Measurements from ENCODE around the gene PELI2. TPM values are rescaled to one million over a fixed set of nuclear protein-coding genes. Genes with fewer than 3 reads are reported as not detected.

Gene PELI2
- total RNA-seq, 1 donor from 2014 or later, result 16.2 TPM

DNA sequence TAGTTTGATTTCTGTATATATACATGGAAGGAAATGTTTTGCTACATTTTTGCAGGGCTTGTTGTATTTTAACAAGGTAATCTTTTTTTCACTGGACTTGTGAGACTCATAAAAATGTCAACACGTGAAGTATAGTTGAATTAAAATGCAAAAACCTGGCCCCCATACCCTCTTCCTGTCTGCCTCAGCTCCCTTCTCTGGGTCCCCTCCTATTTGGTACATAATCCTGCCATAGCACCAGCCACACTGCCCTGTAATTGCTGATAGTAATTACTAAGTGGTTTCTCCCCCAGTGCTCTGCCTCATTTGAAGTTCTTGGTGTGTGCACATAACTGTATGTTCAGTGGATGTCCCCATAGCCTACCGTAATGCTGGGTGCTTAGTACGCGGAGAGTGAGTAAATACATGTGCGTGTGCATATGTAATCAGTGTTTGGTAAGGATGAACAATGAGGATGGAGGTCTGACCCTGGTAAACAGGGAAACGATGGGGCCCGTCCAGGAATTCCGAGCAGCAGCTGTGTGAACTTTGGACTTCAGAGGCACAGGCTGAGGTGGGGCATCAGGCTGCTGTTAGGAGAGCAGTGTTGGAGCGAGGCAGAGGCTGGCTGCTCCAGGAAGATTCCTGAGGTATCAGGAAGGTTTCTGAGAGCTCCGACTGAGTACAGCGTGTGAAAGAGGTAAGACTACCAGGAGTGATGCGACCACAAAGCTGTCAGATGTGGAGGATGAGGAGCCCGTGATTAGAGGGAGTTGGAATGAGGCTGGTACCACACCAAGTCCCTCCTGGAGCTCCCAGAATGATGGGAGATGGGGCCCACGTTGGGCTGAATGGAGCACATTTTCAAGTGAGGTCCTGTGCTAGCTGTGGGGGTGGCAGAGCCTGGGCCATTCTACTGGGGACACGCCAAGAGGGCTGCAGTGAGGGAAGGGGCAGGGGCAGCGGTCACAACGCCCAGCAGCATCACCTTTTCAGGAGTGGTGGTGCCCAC lies 106.8 kb downstream of the PELI2 start:
- H3K4me3 Mint-ChIP-seq, result no peak overlapping the region

DNA sequence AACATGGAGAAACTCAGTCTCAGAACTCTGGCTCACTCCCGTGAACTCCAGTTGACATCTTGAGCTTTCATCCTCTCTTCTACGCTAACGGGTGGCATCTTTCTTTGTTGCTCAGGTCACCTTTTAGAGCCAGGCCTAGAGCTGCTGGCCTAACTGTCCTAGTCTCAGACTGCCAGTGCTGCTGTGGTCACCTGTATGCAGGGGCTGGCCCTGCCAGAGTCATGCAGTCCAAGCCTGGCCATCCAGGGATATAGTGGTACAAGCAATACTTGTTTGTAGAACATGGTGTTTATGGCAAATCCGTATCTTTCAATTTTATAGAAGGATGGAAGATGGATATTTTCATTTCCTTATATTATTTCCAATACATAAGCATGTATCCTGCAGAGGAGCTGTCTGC lies 117.2 kb downstream of the PELI2 start:
- H3K27ac Mint-ChIP-seq (ENCODE audit: unreplicated experiment), result no peak overlapping the region
- no peaks in the 10 kb centered on the region for H3K4me1 Mint-ChIP-seq
- no peak overlapping the region for H3K4me3 Mint-ChIP-seq
- peaks cover 9% of the 10 kb centered on the region for H3K9me3 Mint-ChIP-seq
- DNase-seq (ENCODE audit: low read depth, low spot score), result no peak
- peaks cover 11% of the 10 kb centered on the region for H3K36me3 Mint-ChIP-seq (ENCODE audit: low read depth)
- H3K27me3 Mint-ChIP-seq (ENCODE audit: low read depth), result no peaks in the 10 kb centered on the region
- TF ChIP-seq, protein P1, sequence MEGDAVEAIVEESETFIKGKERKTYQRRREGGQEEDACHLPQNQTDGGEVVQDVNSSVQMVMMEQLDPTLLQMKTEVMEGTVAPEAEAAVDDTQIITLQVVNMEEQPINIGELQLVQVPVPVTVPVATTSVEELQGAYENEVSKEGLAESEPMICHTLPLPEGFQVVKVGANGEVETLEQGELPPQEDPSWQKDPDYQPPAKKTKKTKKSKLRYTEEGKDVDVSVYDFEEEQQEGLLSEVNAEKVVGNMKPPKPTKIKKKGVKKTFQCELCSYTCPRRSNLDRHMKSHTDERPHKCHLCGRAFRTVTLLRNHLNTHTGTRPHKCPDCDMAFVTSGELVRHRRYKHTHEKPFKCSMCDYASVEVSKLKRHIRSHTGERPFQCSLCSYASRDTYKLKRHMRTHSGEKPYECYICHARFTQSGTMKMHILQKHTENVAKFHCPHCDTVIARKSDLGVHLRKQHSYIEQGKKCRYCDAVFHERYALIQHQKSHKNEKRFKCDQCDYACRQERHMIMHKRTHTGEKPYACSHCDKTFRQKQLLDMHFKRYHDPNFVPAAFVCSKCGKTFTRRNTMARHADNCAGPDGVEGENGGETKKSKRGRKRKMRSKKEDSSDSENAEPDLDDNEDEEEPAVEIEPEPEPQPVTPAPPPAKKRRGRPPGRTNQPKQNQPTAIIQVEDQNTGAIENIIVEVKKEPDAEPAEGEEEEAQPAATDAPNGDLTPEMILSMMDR (conservative IDR thresholded peaks at IDR 0.05), result no peak

More for the DNA sequence above, 106.8 kb downstream of the PELI2 start:
- DNase-seq (ENCODE audit: low read depth, low spot score), result no peak
- TF ChIP-seq, protein P1 (conservative IDR thresholded peaks at IDR 0.05), result no peak
- Mint-ChIP-seq H3K4me1 (peaks cover 9% of the 10 kb centered on the region), H3K27ac (ENCODE audit: unreplicated experiment) (no peak overlapping the region), H3K27me3 (ENCODE audit: low read depth) (no peaks in the 10 kb centered on the region), H3K36me3 (ENCODE audit: low read depth) (peaks cover 13% of the 10 kb centered on the region), H3K9me3 (peaks cover 6% of the 10 kb centered on the region)

DNA sequence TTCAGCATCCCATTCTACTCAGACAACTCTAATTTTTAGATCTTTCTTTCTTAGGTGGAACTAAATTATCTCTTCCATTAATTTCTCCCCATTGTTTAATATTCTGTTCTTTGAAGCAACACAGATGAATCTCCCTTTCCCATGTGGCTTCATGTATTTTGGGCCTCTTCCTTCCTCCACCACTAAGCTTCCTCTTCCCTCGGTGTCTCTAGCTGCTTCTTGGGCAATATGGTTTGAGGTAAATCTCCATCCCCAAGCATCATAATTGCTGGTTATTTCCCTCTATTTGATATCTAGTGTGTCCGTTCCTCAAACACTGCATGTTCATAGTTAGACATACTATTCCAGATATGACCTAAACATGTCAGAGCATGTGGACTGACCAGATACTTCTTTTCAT lies 119.2 kb downstream of the PELI2 start:
- TF ChIP-seq, protein P1 (conservative IDR thresholded peaks at IDR 0.05), result no peak
- H3K27me3 Mint-ChIP-seq (ENCODE audit: low read depth), result no peaks in the 10 kb centered on the region
- H3K4me1 Mint-ChIP-seq, result no peaks in the 10 kb centered on the region
- H3K36me3 Mint-ChIP-seq (ENCODE audit: low read depth), result peaks cover 4% of the 10 kb centered on the region
- no peak overlapping the region for H3K27ac Mint-ChIP-seq (ENCODE audit: unreplicated experiment)
- no peak for DNase-seq (ENCODE audit: low read depth, low spot score)
- H3K9me3 Mint-ChIP-seq, result no peaks in the 10 kb centered on the region
- no peak overlapping the region for H3K4me3 Mint-ChIP-seq

DNA sequence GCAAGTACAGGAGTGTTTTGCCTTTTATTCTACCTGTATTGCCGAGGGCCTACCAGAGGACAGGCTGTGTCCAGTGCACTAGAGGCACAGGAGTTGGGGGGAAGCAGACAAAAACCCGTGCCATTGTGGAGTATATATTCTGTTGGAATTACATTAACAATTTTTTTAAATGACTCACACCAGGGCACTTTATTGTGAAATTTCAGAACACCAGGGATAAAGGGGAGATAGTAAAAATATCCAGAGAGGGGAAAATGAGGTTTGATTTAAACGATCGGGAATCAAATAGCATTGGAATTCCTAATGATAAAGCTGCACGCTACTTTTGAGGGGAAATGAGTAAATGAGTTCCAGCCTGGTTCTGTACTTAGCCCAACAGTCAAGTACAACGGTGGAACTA lies 123.2 kb downstream of the PELI2 start:
- no peak overlapping the region for H3K27ac Mint-ChIP-seq (ENCODE audit: unreplicated experiment)
- H3K4me1 Mint-ChIP-seq, result no peaks in the 10 kb centered on the region
- no peaks in the 10 kb centered on the region for H3K9me3 Mint-ChIP-seq
- no peaks in the 10 kb centered on the region for H3K36me3 Mint-ChIP-seq (ENCODE audit: low read depth)
- no peak overlapping the region for H3K4me3 Mint-ChIP-seq
- H3K27me3 Mint-ChIP-seq (ENCODE audit: low read depth), result no peaks in the 10 kb centered on the region
- TF ChIP-seq, protein P1 (conservative IDR thresholded peaks at IDR 0.05), result no peak
- no peak for DNase-seq (ENCODE audit: low read depth, low spot score)

DNA sequence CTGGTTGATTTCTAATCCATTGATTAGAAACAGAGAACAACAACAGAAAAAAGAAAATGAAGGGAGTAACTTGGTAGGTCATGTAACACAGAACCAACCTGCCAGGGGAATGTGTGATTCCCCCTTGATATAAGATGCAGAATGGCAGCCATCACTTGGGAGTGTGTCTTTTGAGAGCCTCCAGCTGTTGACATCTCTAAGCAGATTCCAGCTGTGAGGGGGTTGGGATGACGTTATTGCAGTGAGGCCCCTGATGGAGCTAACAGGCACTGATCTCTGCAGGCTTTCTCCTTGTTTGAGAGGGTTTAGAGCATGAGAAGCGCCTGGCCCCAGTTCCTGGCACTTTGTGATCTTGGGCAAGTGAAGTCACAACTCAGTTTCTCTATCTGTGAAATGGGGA lies 124.9 kb downstream of the PELI2 start:
- no peaks in the 10 kb centered on the region for H3K36me3 Mint-ChIP-seq (ENCODE audit: low read depth)
- no peaks in the 10 kb centered on the region for H3K9me3 Mint-ChIP-seq
- H3K4me1 Mint-ChIP-seq, result no peaks in the 10 kb centered on the region
- TF ChIP-seq, protein P1 (conservative IDR thresholded peaks at IDR 0.05), result no peak
- H3K27me3 Mint-ChIP-seq (ENCODE audit: low read depth), result no peaks in the 10 kb centered on the region
- DNase-seq (ENCODE audit: low read depth, low spot score), result no peak
- no peak overlapping the region for H3K4me3 Mint-ChIP-seq
- H3K27ac Mint-ChIP-seq (ENCODE audit: unreplicated experiment), result no peak overlapping the region

Measured in neural crest cell (in vitro differentiated cells).